OCI-LY7 (cell line): Measurements from ENCODE around the gene IL21R.

Experiments
- EZH2phosphoT487 ChIP-seq: fragments of 200-600 bp; sonication (generic); IDR thresholded peaks from 2 replicates; pipeline ENCODE4 v1.6.1; 2018; ENCODE audit warnings: low read depth, borderline replicate concordance, mild to moderate bottlenecking, mixed run types, antibody characterized with exemption, low read length, moderate library complexity, mixed read lengths
- TF ChIP-seq, protein P1 (sequence below): fragments of 200-600 bp; sonication (generic); conservative IDR thresholded peaks from 2 replicates; pipeline ENCODE4 v1.5.1; 2014; ENCODE audit warnings: mild to moderate bottlenecking, antibody characterized with exemption, low read length, moderate library complexity, mixed read lengths

DNA sequence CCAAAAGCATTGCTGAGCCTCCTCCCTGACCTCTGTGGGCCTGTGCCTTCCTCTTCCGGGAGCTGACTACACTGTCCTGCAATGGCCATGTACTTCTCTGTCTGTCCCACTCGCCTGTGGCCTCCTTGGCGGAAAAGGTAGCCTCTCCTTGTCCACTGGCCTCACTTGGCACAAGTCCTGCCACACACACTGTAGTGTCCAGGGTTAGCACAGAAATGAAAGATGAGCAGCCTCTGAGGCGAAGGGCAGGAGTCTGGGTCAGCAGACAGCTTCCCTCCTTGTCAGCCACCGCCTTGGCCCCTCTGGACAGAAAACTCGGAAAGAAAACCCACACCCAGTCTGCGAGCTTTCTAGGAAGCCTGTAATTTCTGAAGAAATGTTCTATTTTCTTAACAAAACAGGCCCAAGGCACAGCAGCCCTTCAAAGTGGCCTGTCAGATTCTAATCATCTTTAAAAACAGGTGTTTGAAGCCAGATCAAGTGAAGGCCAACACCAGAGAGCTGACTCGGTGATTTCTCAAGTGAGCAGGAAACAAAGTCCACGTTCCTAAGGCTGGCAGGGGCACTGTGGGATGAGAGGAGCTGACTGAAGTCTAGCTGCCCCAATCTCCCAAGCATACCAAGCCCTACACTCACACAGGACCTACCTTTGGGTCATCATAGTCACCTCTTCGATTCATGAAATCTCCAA lies 80.6 kb downstream of the IL21R start:
- no peak for TF ChIP-seq EZH2phosphoT487
- TF ChIP-seq, protein P1, sequence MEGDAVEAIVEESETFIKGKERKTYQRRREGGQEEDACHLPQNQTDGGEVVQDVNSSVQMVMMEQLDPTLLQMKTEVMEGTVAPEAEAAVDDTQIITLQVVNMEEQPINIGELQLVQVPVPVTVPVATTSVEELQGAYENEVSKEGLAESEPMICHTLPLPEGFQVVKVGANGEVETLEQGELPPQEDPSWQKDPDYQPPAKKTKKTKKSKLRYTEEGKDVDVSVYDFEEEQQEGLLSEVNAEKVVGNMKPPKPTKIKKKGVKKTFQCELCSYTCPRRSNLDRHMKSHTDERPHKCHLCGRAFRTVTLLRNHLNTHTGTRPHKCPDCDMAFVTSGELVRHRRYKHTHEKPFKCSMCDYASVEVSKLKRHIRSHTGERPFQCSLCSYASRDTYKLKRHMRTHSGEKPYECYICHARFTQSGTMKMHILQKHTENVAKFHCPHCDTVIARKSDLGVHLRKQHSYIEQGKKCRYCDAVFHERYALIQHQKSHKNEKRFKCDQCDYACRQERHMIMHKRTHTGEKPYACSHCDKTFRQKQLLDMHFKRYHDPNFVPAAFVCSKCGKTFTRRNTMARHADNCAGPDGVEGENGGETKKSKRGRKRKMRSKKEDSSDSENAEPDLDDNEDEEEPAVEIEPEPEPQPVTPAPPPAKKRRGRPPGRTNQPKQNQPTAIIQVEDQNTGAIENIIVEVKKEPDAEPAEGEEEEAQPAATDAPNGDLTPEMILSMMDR, result no peak
